DMS114 treated with DMSO at 0.1 percent for 48 hours (cell line): Measurements from ENCODE around the gene GINS1.

ENCODE experiments used
- DNase-seq: peaks from one replicate; lab custom pipeline; 2025; ENCODE audit not compliant: unreplicated experiment; lab: John Stamatoyannopoulos, UW

GINS1 gene

GRCh38 chr20:25476106-25477013 is 68.9 kb downstream of the GINS1 start:
- DNase-seq, result no peak

- no peak for DNase-seq
Observed at GRCh38 chr20:25477014-25477882, 69.8 kb downstream of the GINS1 start.

GRCh38 chr20:25478889-25479568 is 71.6 kb downstream of the GINS1 start:
- no peak for DNase-seq

GRCh38 chr20:25479638-25480037 is 72.2 kb downstream of the GINS1 start:
- no peak for DNase-seq

GRCh38 chr20:25480156-25480555 is 72.7 kb downstream of the GINS1 start:
- DNase-seq, result no peak

GRCh38 chr20:25480797-25481196 is 73.3 kb downstream of the GINS1 start:
- DNase-seq, result no peak

GRCh38 chr20:25481235-25481917 is 73.9 kb downstream of the GINS1 start:
- DNase-seq, result no peak

GRCh38 chr20:25481918-25482253 is 74.4 kb downstream of the GINS1 start:
- no peak for DNase-seq

GRCh38 chr20:25483431-25484132 is 76.1 kb downstream of the GINS1 start:
- DNase-seq, result no peak

- no peak for DNase-seq
Observed at GRCh38 chr20:25484224-25484846, 76.9 kb downstream of the GINS1 start.

GRCh38 chr20:25484911-25485511 is 77.5 kb downstream of the GINS1 start:
- no peak for DNase-seq

GRCh38 chr20:25485872-25486271 is 78.4 kb downstream of the GINS1 start:
- no peak for DNase-seq

- no peak for DNase-seq
Observed at GRCh38 chr20:25486377-25486776, 78.9 kb downstream of the GINS1 start.

GRCh38 chr20:25487306-25487705 is 79.8 kb downstream of the GINS1 start:
- no peak for DNase-seq

GRCh38 chr20:25487975-25488374 is 80.5 kb downstream of the GINS1 start:
- DNase-seq, result no peak

- no peak for DNase-seq
Observed at GRCh38 chr20:25489221-25489871, 81.9 kb downstream of the GINS1 start.

GRCh38 chr20:25490656-25491445 is 83.4 kb downstream of the GINS1 start:
- DNase-seq, result no peak

- DNase-seq, result no peak
Observed at GRCh38 chr20:25491446-25492038, 84.1 kb downstream of the GINS1 start.
